Endothelial cell of umbilical vein (primary cell): ENCODE data around the gene REEP3. TPM values are rescaled to one million over a fixed set of nuclear protein-coding genes. Genes with fewer than 3 reads are reported as not detected.

ENCODE experiments used
- BruUV-seq: library from RNA; stranded (reverse); fragments of 400-500 nt; replicated peaks from 2 replicates; lab custom pipeline; 2021; lab: Mats Ljungman, UMichigan
- CTCF ChIA-PET: fragments of 300-600, 350-600 bp; sonication (Branson Sonifier 250); formaldehyde crosslinking; loops from one replicate; lab custom pipeline; 2021; ENCODE audit warnings: antibody characterized with exemption, inconsistent platforms; lab: Charles Lee
- POLR2A ChIA-PET: fragments of 300-600, 350-600 bp; sonication (Branson Sonifier 250); formaldehyde crosslinking; loops from one replicate; lab custom pipeline; 2021; ENCODE audit warnings: antibody characterized with exemption, inconsistent platforms; lab: Charles Lee
- DNase-seq: peaks from one replicate; pipeline ENCODE4 v3.0.0-alpha.2; 2011; ENCODE audit warnings: low read depth, low spot score
- FAIRE-seq: peaks from 2 replicates; lab custom pipeline; 2011; peaks lifted over from hg19 to GRCh38; lab: Jason Lieb, UNC
- H2AFZ ChIP-seq: 2 replicates; pipeline ENCODE4 v1.6.0; 2012; ENCODE audit warnings: low read depth, low read length, control low read depth, inconsistent platforms
- H3K27ac ChIP-seq: 2 replicates; pipeline ENCODE4 v1.5.1; 2011; ENCODE audit warnings: low read depth, mild to moderate bottlenecking, control low read depth, low read length, moderate library complexity; ENCODE audit not compliant: insufficient read depth
- H3K27me3 ChIP-seq, 2 experiments: 2 replicates each; pipeline versions ENCODE4 v1.6.0 to v1.6.1; 2011; ENCODE audit warnings: low read length in 2 of 2, mixed read lengths in 1 of 2; ENCODE audit not compliant: control insufficient read depth in 2 of 2, insufficient read depth in 2 of 2
- H3K36me3 ChIP-seq, 2 experiments: 2 replicates in 1 of 2; 3 replicates in 1 of 2; pipeline ENCODE4 v1.5.1; 2011; ENCODE audit warnings: low read length in 2 of 2, mild to moderate bottlenecking in 1 of 2, moderate library complexity in 1 of 2; ENCODE audit not compliant: control insufficient read depth in 2 of 2, insufficient read depth in 2 of 2; ENCODE audit errors: extremely low read depth in 1 of 2
- H3K4me1 ChIP-seq: 3 replicates; pipeline ENCODE4 v1.5.1; 2011; ENCODE audit warnings: mild to moderate bottlenecking, low read length; ENCODE audit not compliant: control insufficient read depth, insufficient read depth; ENCODE audit errors: extremely low read depth
- H3K4me2 ChIP-seq: 2 replicates; pipeline ENCODE4 v1.6.1; 2011; ENCODE audit warnings: low read length, control low read depth, mixed read lengths; ENCODE audit not compliant: insufficient read depth
- H3K4me3 ChIP-seq, 3 experiments: fragments of 200-600 bp in 1 of 3; sonication (generic), shearing (Covaris generic) in 1 of 3; replicated peaks in 1 of 3; 2 replicates each; pipeline ENCODE4 v1.5.1; 2011 to 2016; ENCODE audit warnings: control low read depth in 3 of 3, low read length in 3 of 3, mild to moderate bottlenecking in 2 of 3, inconsistent platforms in 1 of 3, low read depth in 1 of 3, moderate library complexity in 1 of 3; ENCODE audit not compliant: insufficient read depth in 1 of 3
- H3K79me2 ChIP-seq: 2 replicates; pipeline ENCODE4 v1.6.0; 2012; ENCODE audit warnings: low read length, inconsistent platforms; ENCODE audit not compliant: control insufficient read depth, insufficient read depth
- H3K9ac ChIP-seq: replicated peaks from 2 replicates; pipeline ENCODE3; 2011; ENCODE audit warnings: low read length, control low read depth; ENCODE audit not compliant: insufficient read depth; ENCODE audit errors: extremely low read depth
- H3K9me1 ChIP-seq: replicated peaks from 3 replicates; pipeline ENCODE4 v1.6.0; 2011; ENCODE audit warnings: mild to moderate bottlenecking, low read length; ENCODE audit not compliant: control insufficient read depth, insufficient read depth; ENCODE audit errors: extremely low read depth
- H3K9me3 ChIP-seq: replicated peaks from 2 replicates; pipeline ENCODE4 v1.5.1; 2012; ENCODE audit warnings: low read length, inconsistent platforms; ENCODE audit not compliant: control insufficient read depth, insufficient read depth
- H4K20me1 ChIP-seq: replicated peaks from 2 replicates; pipeline ENCODE3; 2011; ENCODE audit warnings: mild to moderate bottlenecking, low read length; ENCODE audit not compliant: control insufficient read depth, insufficient read depth; ENCODE audit errors: extremely low read depth
- FOS ChIP-seq: IDR thresholded peaks from 2 replicates; pipeline ENCODE4 v1.6.1; 2011; ENCODE audit warnings: mild to moderate bottlenecking, low read length, moderate library complexity, borderline replicate concordance; ENCODE audit not compliant: insufficient read depth
- dilution Hi-C: fragments of 300-500 bp; cut with MboI; formaldehyde crosslinking; loops from one replicate; pipeline ENCODE4 v1.15.0; 2019; ENCODE audit warnings: low sequenced_read_pairs; ENCODE audit not compliant: extremely low pct_ligation_motif_present
- intact Hi-C: fragments of 100-400 bp; cut with micrococcal nuclease; formaldehyde crosslinking; loops from one replicate; pipeline ENCODE4 v1.10.0; 2022
- polyA plus RNA-seq, 4 experiments: library from polyadenylated mRNA; depleted of rRNA in 3 of 4; stranded (reverse) in 3 of 4; unstranded in 1 of 4; fragments of >200 nt; gene quantifications; 2 replicates each; pipeline versions ENCODE4 v1.2.1 to v1.2.3, GENCODE V29; 2011 to 2012; ENCODE audit warnings: missing spikeins in 1 of 4
- total RNA-seq: library from RNA; stranded (reverse); gene quantifications from 2 replicates; pipeline ENCODE4 v1.2.3, GENCODE V29; 2021
- TF ChIP-seq, protein P1 (sequence below): IDR thresholded peaks from 2 replicates; pipeline ENCODE4 v1.6.1; 2011; ENCODE audit not compliant: insufficient read depth, insufficient read length
- TF ChIP-seq, protein P2 (sequence below), 2 donors: IDR thresholded peaks; 1 replicate in 1 of 2; 2 replicates in 1 of 2; pipeline ENCODE4 v1.5.1; 2011; ENCODE audit warnings: low read length in 2 of 2, mild to moderate bottlenecking in 2 of 2, moderate library complexity in 2 of 2, control low read depth in 1 of 2, inconsistent platforms in 1 of 2, low read depth in 1 of 2; ENCODE audit not compliant: insufficient read depth in 1 of 2; ENCODE audit errors: extremely low read depth in 1 of 2

REEP3 gene
- total and polyA plus RNA-seq, 2 donors (not counting 3 experiments of a cell fraction or from before 2014, with no cell fraction given) = 12.3 to 48.3 TPM

DNA sequence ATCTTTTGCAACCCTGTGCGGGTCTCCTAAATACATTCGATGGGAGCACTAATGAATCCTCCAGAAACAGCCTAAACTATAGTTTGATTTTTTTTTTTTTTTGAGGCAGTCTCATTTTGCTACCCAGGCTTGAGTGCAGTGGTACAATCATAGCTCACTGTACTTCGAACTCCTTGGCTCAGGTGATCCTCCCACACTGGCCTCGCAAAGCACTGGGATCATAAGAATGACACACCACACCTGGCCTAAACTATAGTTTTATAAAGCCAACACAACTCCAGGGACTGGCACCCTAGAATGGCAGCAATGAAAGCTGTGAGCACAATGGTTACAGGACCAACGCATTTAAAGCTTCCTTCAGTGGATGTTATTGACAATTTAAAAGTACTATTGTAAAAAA lies 41.0 kb upstream of the REEP3 start:
- Histone ChIP-seq H3K4me2 (no peak overlapping the region), H3K9ac (no peak overlapping the region), H3K4me1 (no peaks in the 10 kb centered on the region), H4K20me1 (peaks cover 2% of the 10 kb centered on the region), H3K4me3 (no peak overlapping the region), H3K36me3 (no peaks in the 10 kb centered on the region), H3K27ac (no peak overlapping the region), H3K27me3 (no peaks in the 10 kb centered on the region), H3K9me3 (no peaks in the 10 kb centered on the region), H3K79me2 (peaks cover 64% of the 10 kb centered on the region), H3K9me1 (no peaks in the 10 kb centered on the region), H2AFZ (no peak overlapping the region)
- intact Hi-C loops (no loop called here), dilution Hi-C loops (no loop called here)
- TF ChIP-seq, protein P1, sequence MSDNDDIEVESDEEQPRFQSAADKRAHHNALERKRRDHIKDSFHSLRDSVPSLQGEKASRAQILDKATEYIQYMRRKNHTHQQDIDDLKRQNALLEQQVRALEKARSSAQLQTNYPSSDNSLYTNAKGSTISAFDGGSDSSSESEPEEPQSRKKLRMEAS = no peak
- TF ChIP-seq, protein P2, sequence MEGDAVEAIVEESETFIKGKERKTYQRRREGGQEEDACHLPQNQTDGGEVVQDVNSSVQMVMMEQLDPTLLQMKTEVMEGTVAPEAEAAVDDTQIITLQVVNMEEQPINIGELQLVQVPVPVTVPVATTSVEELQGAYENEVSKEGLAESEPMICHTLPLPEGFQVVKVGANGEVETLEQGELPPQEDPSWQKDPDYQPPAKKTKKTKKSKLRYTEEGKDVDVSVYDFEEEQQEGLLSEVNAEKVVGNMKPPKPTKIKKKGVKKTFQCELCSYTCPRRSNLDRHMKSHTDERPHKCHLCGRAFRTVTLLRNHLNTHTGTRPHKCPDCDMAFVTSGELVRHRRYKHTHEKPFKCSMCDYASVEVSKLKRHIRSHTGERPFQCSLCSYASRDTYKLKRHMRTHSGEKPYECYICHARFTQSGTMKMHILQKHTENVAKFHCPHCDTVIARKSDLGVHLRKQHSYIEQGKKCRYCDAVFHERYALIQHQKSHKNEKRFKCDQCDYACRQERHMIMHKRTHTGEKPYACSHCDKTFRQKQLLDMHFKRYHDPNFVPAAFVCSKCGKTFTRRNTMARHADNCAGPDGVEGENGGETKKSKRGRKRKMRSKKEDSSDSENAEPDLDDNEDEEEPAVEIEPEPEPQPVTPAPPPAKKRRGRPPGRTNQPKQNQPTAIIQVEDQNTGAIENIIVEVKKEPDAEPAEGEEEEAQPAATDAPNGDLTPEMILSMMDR (IDR thresholded peaks at IDR 0.05; ENCODE audit: extremely low read depth in 1 of 2, insufficient read depth in 1 of 2, low read depth in 1 of 2, low read length in 2 of 2) = no peak
- ChIA-PET POLR2A (no interaction called here), CTCF (interaction anchor here (0.6 to 1.9 kb wide), 2 partner anchors 18 to 312 kb away, joined by 4 to 6 read pairs; no protein-coding TSS in a partner anchor)
- no peak for DNase-seq
- FAIRE-seq = no peak
- no TSS peak for BruUV-seq

- POLR2A ChIA-PET = no interaction called here
- FAIRE-seq = no peak
- Histone ChIP-seq H3K4me3 (no peak overlapping the region), H3K9me3 (no peaks in the 10 kb centered on the region), H3K4me1 (no peaks in the 10 kb centered on the region), H3K27ac (no peak overlapping the region), H2AFZ (no peak overlapping the region), H3K4me2 (no peak overlapping the region), H3K9ac (no peak overlapping the region), H3K36me3 (no peaks in the 10 kb centered on the region), H3K9me1 (no peaks in the 10 kb centered on the region), H3K27me3 (no peaks in the 10 kb centered on the region), H3K79me2 (peaks cover 63% of the 10 kb centered on the region), H4K20me1 (peaks cover 2% of the 10 kb centered on the region)
- intact Hi-C loops (no loop called here), dilution Hi-C loops (no loop called here)
- TF ChIP-seq FOS = no peak
- CTCF ChIA-PET = interaction anchor here (0.5 to 1.9 kb wide), 2 partner anchors 16 to 129 kb away, joined by 3 to 6 read pairs; no protein-coding TSS in a partner anchor
- no TSS peak for BruUV-seq
- DNase-seq = no peak
These were observed 39.3 kb upstream of the REEP3 start for GRCh38 chr10:63481815-63482421.
